ENCODE data around the gene TRUB1. TPM values are rescaled to one million over a fixed set of nuclear protein-coding genes. Genes with fewer than 3 reads are reported as not detected.
"Not testable (repeated sequence)": the region's sequence is repeated elsewhere in the genome, so short reads cannot be mapped to it uniquely, and the experiment has no call there.

The TRUB1 gene
- total RNA-seq: 10 to 100 TPM; 13.1 to 14.2 TPM

- Mint-ChIP-seq H3K27me3 (ENCODE audit: low read depth) (no peaks in the 10 kb centered on the region), H3K4me1 (ENCODE audit: low read depth) (peaks cover 47% of the 10 kb centered on the region), H3K4me3 (peak within 1 kb of the TSS; percentile 91 to 98), H3K36me3 (ENCODE audit: insufficient read depth in 2 of 2) (peaks cover 3 to 5% of the 10 kb centered on the region in 2 donors), H3K9me3 (no peaks in the 10 kb centered on the region), H3K27ac (peak within 1 kb of the TSS; percentile 96)
- ATAC-seq (replicated peaks in 1 of 2) (peak; percentile 100), DNase-seq (peak; percentile 84 to 90)
Observed at GRCh38 chr10:114937962-114938855, at the start of gene TRUB1. Gene TRUB1, plus strand, starts transcription at chr10:114938195. Its CDS starts 59 bp downstream, at chr10:114938254.

GRCh38 chr10:114893251-114893650 is 44.7 kb upstream of the TRUB1 start:
- peaks cover 1% of the 10 kb centered on the region for H3K27me3 Mint-ChIP-seq (ENCODE audit: low read depth)
- no peaks in the 10 kb centered on the region for H3K9me3 Mint-ChIP-seq
- ATAC-seq (replicated peaks in 1 of 2) (no peak), DNase-seq (no peak)
- no peak overlapping the region for H3K4me3 Mint-ChIP-seq
- no peak overlapping the region for H3K27ac Mint-ChIP-seq
- H3K36me3 Mint-ChIP-seq (ENCODE audit: insufficient read depth in 2 of 2): no peaks in the 10 kb centered on the region
- H3K4me1 Mint-ChIP-seq (ENCODE audit: low read depth): no peaks in the 10 kb centered on the region

GRCh38 chr10:114894911-114895310 is 43.1 kb upstream of the TRUB1 start:
- Mint-ChIP-seq H3K4me1 (ENCODE audit: low read depth) (no peaks in the 10 kb centered on the region), H3K4me3 (no peak overlapping the region), H3K9me3 (no peaks in the 10 kb centered on the region), H3K27ac (no peak overlapping the region), H3K36me3 (ENCODE audit: insufficient read depth in 2 of 2) (no peaks in the 10 kb centered on the region), H3K27me3 (ENCODE audit: low read depth) (no peaks in the 10 kb centered on the region)
- ATAC-seq (replicated peaks in 1 of 2) (no peak), DNase-seq (no peak)

- H3K4me1 Mint-ChIP-seq (ENCODE audit: low read depth); H3K4me3 Mint-ChIP-seq; H3K36me3 Mint-ChIP-seq (ENCODE audit: insufficient read depth in 2 of 2); ATAC-seq (replicated peaks in 1 of 2); H3K27me3 Mint-ChIP-seq (ENCODE audit: low read depth); DNase-seq; H3K27ac Mint-ChIP-seq; H3K9me3 Mint-ChIP-seq: not testable (repeated sequence)
Observed at GRCh38 chr10:114897011-114897410, 41.0 kb upstream of the TRUB1 start.

GRCh38 chr10:114897593-114897992 is 40.4 kb upstream of the TRUB1 start:
- no peak for DNase-seq
- no peak for ATAC-seq (replicated peaks in 1 of 2)
- no peaks in the 10 kb centered on the region for H3K9me3 Mint-ChIP-seq
- H3K27me3 Mint-ChIP-seq (ENCODE audit: low read depth): no peaks in the 10 kb centered on the region
- H3K27ac Mint-ChIP-seq: no peak overlapping the region
- H3K36me3 Mint-ChIP-seq (ENCODE audit: insufficient read depth in 2 of 2): no peaks in the 10 kb centered on the region
- no peaks in the 10 kb centered on the region for H3K4me1 Mint-ChIP-seq (ENCODE audit: low read depth)
- H3K4me3 Mint-ChIP-seq: no peak overlapping the region

GRCh38 chr10:114899982-114900381 is 38.0 kb upstream of the TRUB1 start:
- Mint-ChIP-seq H3K27ac (no peak overlapping the region), H3K4me1 (ENCODE audit: low read depth) (no peaks in the 10 kb centered on the region)
- no peak for ATAC-seq (replicated peaks in 1 of 2)

GRCh38 chr10:114900658-114901057 is 37.3 kb upstream of the TRUB1 start:
- DNase-seq (no peak), ATAC-seq (replicated peaks in 1 of 2) (no peak)
- peaks cover 16% of the 10 kb centered on the region for H3K27me3 Mint-ChIP-seq (ENCODE audit: low read depth)
- H3K27ac Mint-ChIP-seq: no peak overlapping the region
- H3K4me1 Mint-ChIP-seq (ENCODE audit: low read depth): no peaks in the 10 kb centered on the region
- no peaks in the 10 kb centered on the region for H3K36me3 Mint-ChIP-seq (ENCODE audit: insufficient read depth in 2 of 2)
- H3K9me3 Mint-ChIP-seq: no peaks in the 10 kb centered on the region
- no peak overlapping the region for H3K4me3 Mint-ChIP-seq

More at GRCh38 chr10:114899982-114900381, 38.0 kb upstream of the TRUB1 start:
- Mint-ChIP-seq H3K4me3 (no peak overlapping the region), H3K27me3 (ENCODE audit: low read depth) (peaks cover 9% of the 10 kb centered on the region), H3K9me3 (no peaks in the 10 kb centered on the region), H3K36me3 (ENCODE audit: insufficient read depth in 2 of 2) (no peaks in the 10 kb centered on the region)
- DNase-seq: no peak

- Mint-ChIP-seq H3K27ac (no peak overlapping the region), H3K36me3 (ENCODE audit: insufficient read depth in 2 of 2) (no peaks in the 10 kb centered on the region), H3K27me3 (ENCODE audit: low read depth) (peaks cover 25% of the 10 kb centered on the region), H3K9me3 (no peaks in the 10 kb centered on the region), H3K4me3 (no peak overlapping the region), H3K4me1 (ENCODE audit: low read depth) (no peaks in the 10 kb centered on the region)
- DNase-seq (no peak), ATAC-seq (replicated peaks in 1 of 2) (no peak)
Observed at GRCh38 chr10:114902151-114902550, 35.8 kb upstream of the TRUB1 start.

- DNase-seq (no peak), ATAC-seq (replicated peaks in 1 of 2) (no peak)
- H3K4me3 Mint-ChIP-seq: no peak overlapping the region
- H3K36me3 Mint-ChIP-seq (ENCODE audit: insufficient read depth in 2 of 2): no peaks in the 10 kb centered on the region
- no peak overlapping the region for H3K27ac Mint-ChIP-seq
- H3K27me3 Mint-ChIP-seq (ENCODE audit: low read depth): peaks cover 32% of the 10 kb centered on the region
- H3K9me3 Mint-ChIP-seq: no peaks in the 10 kb centered on the region
- no peaks in the 10 kb centered on the region for H3K4me1 Mint-ChIP-seq (ENCODE audit: low read depth)
Observed at GRCh38 chr10:114905450-114905849, 32.5 kb upstream of the TRUB1 start.

- H3K27me3 Mint-ChIP-seq (ENCODE audit: low read depth): peaks cover 32% of the 10 kb centered on the region
- no peak for ATAC-seq (replicated peaks in 1 of 2)
- H3K27ac Mint-ChIP-seq: no peak overlapping the region
- DNase-seq: no peak
- peaks cover 7% of the 10 kb centered on the region for H3K4me1 Mint-ChIP-seq (ENCODE audit: low read depth)
- H3K9me3 Mint-ChIP-seq: no peaks in the 10 kb centered on the region
- no peak overlapping the region for H3K4me3 Mint-ChIP-seq
- H3K36me3 Mint-ChIP-seq (ENCODE audit: insufficient read depth in 2 of 2): no peaks in the 10 kb centered on the region
Observed at GRCh38 chr10:114906981-114907380, 31.0 kb upstream of the TRUB1 start.

- Mint-ChIP-seq H3K4me1 (ENCODE audit: low read depth) (peaks cover 11% of the 10 kb centered on the region), H3K36me3 (ENCODE audit: insufficient read depth in 2 of 2) (no peaks in the 10 kb centered on the region), H3K27me3 (ENCODE audit: low read depth) (peaks cover 32% of the 10 kb centered on the region), H3K27ac (no peak overlapping the region), H3K9me3 (no peaks in the 10 kb centered on the region), H3K4me3 (no peak overlapping the region)
- ATAC-seq (replicated peaks in 1 of 2): no peak
- DNase-seq: no peak
Observed at GRCh38 chr10:114908896-114909295, 29.1 kb upstream of the TRUB1 start.

- H3K4me1 Mint-ChIP-seq (ENCODE audit: low read depth): peaks cover 22% of the 10 kb centered on the region
- DNase-seq: peak in 1 of 2 donors; percentile 22
- ATAC-seq (replicated peaks in 1 of 2): peak; percentile 75 to 83
- H3K27ac Mint-ChIP-seq: peak overlapping the region; percentile 56
- H3K27me3 Mint-ChIP-seq (ENCODE audit: low read depth): peaks cover 16% of the 10 kb centered on the region
- H3K4me3 Mint-ChIP-seq: peak overlapping the region in 1 of 2 donors; percentile 58
- H3K36me3 Mint-ChIP-seq (ENCODE audit: insufficient read depth in 2 of 2): no peaks in the 10 kb centered on the region
- no peaks in the 10 kb centered on the region for H3K9me3 Mint-ChIP-seq
Observed at GRCh38 chr10:114911052-114911711, 26.8 kb upstream of the TRUB1 start.

- peaks cover 9% of the 10 kb centered on the region for H3K27me3 Mint-ChIP-seq (ENCODE audit: low read depth)
- ATAC-seq (replicated peaks in 1 of 2): no peak
- peak overlapping the region; percentile 56 for H3K27ac Mint-ChIP-seq
- H3K4me1 Mint-ChIP-seq (ENCODE audit: low read depth): peaks cover 22% of the 10 kb centered on the region
- H3K9me3 Mint-ChIP-seq: no peaks in the 10 kb centered on the region
- H3K4me3 Mint-ChIP-seq: peak overlapping the region; percentile 21 to 58
- H3K36me3 Mint-ChIP-seq (ENCODE audit: insufficient read depth in 2 of 2): no peaks in the 10 kb centered on the region
- no peak for DNase-seq
Observed at GRCh38 chr10:114911801-114912469, 26.1 kb upstream of the TRUB1 start.
